ENCODE measurements around the gene SIL1.

The SIL1 gene

DNA sequence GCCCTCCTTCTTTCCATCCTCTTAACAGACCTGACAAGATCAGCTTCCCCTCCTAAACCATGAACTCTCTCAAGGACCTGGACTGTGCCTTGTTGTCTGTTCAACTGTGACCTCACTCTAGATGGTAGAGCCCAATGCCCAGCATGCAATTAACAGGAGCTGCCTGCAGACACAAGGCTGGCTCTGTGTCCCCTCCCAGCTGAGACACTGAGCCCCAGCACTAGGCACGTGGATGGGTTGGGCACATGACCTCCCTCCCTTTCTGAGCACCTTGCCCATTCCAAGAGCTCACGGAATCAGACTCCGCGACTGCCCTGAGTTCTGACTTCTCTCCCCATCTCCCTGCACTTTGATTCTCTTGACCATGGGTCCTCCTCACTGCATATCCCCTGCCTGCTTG is 229.6 kb downstream of the SIL1 start:
- DNase-seq (ENCODE audit: insufficient read length, low spot score) = no peak
- FAIRE-seq = no peak
- TF ChIP-seq POLR2A (IDR thresholded peaks at IDR 0.05; ENCODE audit: low read depth, low read length) = no peak

DNA sequence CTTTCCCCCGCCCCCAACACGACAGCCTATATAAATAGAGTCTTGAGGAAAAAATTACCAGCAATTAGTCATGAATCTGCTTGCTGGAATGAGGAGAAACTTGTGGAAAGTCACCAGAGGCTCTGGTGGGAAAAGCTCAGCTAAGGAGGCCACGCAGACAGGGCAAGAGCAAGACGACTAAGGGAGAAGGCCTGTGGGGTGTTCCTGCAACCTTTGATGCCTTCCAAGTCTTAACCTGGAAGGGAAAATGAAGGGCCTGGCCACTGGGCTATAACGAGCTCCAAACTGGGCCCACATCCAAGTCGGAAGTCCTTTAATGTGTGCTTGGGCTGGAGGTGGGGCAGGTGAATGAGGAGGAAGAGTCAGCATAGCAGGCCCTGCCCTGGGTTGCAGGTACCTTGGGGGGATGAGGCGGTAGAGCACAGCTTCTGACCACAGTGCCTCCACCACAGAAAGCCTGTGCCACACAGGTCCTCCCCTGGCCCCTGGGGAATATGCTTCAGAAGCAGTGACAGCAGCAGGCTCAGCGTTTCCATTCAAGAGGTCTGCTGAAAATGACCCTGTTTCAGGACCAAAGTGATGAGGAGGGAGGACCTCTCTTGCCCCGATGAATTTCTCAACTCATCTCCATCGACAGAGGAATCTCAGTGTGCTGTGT is 230.2 kb downstream of the SIL1 start:
- no peak for TF ChIP-seq POLR2A (IDR thresholded peaks at IDR 0.05; ENCODE audit: low read depth, low read length)
- DNase-seq (ENCODE audit: insufficient read length, low spot score) (no peak), FAIRE-seq (no peak)

DNA sequence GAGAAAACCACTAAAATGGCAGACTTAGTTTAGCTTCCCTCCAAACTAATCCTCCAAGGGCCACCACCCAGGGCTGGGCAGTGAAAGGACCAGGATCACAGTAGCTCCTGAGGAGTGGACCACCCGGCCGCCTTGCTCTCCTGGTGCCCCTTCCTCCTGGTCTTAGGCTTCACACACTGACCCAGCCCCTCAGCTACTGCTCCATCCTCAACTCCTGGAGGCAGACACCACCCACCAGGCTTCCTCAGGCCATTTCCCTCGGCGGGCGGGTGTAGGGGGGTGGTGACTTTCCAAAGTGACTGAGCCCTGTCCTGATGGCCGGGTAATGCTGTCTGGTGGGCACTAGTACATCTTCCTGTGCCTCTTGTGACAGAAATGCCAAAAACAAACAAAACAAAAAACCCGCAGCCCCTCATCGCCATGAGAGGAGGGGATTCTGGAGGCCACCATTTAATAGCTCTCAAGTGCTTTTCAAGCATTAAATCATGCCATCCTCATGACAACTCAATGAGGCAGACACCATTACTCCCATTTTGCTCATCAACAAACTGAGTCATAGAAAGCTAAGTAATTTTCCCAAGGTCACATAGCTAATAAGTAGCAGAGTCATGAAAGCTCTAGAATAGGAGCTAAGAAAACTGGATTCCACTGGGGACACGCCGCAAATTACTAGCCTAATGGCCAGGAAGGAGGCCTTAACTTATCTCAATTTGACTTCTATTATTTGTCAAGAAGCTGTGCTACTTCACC is 231.8 kb downstream of the SIL1 start:
- no peak for TF ChIP-seq POLR2A (IDR thresholded peaks at IDR 0.05; ENCODE audit: low read depth, low read length)
- no peak for DNase-seq (ENCODE audit: insufficient read length, low spot score)
- no peak for FAIRE-seq

DNA sequence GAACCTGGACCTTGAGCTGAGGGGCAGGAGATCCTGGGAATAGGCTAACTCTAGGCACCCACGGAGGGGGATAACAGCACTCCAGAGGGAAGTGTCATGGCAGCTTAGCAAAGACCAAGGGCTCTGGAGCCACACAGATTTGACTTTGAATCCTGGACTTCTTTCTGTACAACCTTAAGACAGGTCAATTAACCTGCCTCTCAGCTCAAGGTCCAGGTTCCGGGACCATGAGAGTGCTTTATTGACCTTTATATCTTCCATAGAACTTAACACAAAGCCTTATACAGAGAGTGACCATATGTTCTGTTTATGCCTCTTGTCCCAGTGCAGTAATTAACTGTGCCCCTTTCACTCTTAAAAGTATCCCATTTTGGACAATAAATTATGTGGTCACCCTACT is 232.5 kb downstream of the SIL1 start:
- TF ChIP-seq POLR2A (IDR thresholded peaks at IDR 0.05; ENCODE audit: low read depth, low read length) = no peak
- DNase-seq (ENCODE audit: insufficient read length, low spot score) = no peak
- no peak for FAIRE-seq

DNA sequence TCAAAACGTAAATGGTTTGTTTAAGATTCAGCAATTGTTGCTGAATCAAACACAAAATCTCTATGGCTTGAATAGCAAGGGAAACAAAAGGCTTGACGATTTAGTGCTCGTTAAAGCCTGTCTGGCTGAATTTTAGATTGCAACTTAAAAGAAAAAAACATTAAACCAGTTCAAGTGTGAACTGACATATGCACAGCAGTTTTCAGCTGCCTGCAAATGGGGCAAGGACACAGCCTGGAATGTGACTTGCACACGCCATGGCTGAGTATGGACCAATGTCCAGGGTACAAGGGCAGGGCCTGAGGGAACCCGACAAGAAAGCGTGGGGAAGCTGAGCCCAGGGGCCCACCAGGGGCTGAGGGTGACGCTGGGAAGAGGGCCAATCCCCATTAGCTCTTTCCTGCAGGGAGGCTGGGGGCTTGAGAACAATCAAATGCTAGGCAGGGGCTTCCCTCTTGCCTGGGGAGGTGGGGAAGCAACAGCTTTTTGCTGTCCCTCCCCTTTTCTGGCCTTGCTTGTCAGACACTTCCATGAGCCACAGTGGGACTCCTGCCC is 233.4 kb downstream of the SIL1 start:
- FAIRE-seq (no peak), DNase-seq (ENCODE audit: insufficient read length, low spot score) (no peak)
- no peak for TF ChIP-seq POLR2A (IDR thresholded peaks at IDR 0.05; ENCODE audit: low read depth, low read length)

DNA sequence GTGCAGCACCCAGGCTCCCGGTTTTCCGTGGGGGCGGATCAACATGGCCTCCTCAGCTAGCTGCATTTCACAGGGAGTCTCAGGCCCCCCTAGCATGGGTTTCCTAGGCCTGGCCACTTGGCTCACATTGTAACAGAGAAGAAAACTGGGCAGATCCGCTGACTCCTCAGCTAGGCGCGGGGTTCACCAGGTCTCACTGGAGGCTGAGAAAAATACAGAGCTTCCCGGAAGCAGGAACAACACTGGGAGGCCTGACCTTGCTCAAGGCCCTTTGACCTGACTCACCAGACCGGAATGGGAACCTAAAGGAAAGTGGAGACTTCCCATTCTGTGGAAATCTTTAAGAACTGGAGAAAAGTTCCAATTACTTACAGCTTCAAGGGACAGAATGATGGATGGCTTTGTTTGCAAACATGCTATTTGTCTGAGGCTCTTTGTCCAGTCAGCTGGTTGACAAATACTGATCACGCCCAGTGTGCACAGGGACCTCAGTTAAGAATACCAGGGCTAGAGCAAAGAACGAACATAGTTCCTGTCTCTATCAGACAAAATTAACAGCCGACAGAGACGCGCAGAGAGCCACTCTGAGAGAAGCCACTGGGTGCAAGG is 234.3 kb downstream of the SIL1 start:
- no peak for TF ChIP-seq POLR2A (IDR thresholded peaks at IDR 0.05; ENCODE audit: low read depth, low read length)
- DNase-seq (ENCODE audit: insufficient read length, low spot score) = no peak
- FAIRE-seq = no peak

DNA sequence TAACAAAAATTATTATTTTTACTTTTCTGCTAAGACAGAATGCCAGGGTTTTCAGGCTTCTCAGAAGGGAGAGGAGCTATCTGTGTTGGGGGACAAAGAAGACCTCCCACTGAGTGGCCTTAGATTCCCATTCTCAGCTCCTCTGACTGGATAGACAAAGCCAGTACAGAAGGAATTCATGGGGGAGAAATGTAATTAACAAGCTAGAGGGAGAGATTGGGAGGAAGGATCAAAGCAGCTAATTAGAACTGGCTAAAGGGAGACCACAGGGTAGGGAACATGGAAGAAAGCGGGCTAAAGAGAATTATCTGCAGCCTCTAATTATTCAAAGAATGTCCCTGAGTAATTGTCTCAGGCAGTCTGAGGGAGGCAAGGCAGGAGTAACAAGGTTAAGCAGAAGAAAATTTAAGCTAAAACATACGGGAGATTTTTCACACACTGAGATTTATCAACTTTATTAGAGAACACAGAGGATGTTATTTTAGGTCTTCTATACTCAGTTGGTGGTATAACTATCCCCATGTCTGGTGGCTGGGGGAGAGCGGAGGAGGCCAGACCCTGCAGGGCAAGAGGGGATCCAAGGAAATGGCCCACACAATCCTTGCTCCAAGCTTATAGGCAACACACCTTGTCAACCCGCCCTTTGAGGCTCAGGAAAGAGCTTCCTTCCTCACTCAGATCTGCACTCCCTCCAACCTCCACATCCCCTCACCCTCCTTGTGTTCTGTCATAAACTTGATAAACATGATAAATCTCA is 235.4 kb downstream of the SIL1 start:
- no peak for FAIRE-seq
- DNase-seq (ENCODE audit: insufficient read length, low spot score) = no peak
- TF ChIP-seq POLR2A (IDR thresholded peaks at IDR 0.05; ENCODE audit: low read depth, low read length) = no peak

DNA sequence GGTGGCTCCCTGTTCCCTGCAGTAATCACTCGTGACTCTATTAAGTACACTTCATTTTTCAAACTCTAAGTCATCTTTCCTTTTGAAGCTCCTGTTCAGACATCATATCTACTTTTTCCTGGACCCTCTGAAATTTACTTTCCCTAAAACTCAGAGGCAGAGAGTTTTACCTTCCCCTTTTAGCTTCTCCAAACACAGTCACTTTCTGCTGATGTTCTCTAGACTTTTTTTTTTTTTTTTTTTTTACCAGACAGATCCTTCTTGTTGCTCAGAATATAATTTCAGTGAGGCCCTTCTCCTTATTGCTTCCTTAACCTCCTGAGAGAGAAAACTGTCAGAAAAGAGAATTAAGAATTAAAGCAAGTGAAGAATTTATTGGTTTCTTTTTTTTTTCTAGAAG is 236.4 kb downstream of the SIL1 start:
- DNase-seq (ENCODE audit: insufficient read length, low spot score) = no peak
- no peak for FAIRE-seq
- TF ChIP-seq POLR2A (IDR thresholded peaks at IDR 0.05; ENCODE audit: low read depth, low read length) = no peak

DNA sequence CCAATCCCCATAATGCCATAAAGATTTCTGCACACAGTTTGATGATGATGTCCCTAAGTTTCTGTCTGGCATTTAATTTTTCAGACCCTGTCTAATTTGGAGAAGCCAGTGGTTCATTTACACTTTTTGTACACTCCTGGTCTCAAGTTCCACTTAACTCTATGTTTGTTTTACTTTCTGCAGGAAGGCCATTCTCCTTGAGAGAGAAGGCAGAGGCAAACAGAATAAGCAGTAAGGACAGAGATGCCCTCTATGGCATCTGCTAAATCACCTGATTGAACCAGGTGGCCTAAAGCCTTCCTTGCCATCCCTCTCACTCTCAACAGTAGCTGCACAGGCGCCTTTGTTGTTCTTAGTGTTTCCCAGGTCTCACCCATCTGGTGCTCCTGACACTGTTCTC is 236.9 kb downstream of the SIL1 start:
- no peak for TF ChIP-seq POLR2A (IDR thresholded peaks at IDR 0.05; ENCODE audit: low read depth, low read length)
- FAIRE-seq = no peak
- DNase-seq (ENCODE audit: insufficient read length, low spot score) = no peak

DNA sequence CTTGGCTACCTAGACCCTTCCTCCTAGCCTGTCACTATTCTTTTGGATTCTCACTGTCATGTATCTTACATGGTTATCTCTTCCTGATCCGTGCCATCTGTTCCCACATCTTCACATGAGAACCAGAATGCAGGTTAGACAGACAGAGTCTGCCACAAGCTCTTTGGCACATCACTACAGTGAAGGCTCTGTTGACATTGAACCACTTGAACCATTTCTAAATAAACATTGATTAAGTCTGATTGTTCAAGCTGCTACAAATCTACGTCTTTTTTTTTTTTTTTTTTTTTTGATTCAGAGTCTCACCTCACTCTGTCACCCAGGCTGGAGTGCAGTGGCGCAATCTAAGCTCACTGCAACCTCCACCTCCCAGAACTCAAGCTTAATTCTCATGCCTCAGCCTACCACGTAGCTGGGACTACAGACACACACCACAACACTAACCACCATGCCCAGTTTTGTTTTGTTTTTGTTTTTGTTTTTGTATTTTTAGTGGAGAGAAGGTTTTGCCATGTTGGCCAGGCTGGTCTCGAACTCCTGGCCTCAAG is 237.9 kb downstream of the SIL1 start:
- no peak for FAIRE-seq
- DNase-seq (ENCODE audit: insufficient read length, low spot score) = no peak
- TF ChIP-seq POLR2A (IDR thresholded peaks at IDR 0.05; ENCODE audit: low read depth, low read length) = no peak

DNA sequence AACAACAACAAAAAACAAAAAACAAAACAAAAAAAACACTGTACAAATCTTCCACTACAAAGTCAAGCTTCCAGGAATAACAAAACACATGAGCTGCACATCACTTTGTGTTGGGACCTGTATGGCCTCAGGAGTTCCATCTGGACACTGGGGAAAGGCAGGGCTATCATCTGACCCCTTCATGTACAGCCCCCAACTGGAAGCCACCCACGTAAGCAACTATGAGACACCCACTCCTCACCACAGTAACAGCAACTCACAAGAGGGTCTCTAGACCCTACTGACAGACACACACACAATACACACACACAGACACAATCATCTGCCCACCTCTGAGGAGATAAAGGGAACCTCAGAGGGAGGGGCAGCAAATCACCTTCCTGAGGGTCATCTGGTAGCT is 241.4 kb downstream of the SIL1 start:
- DNase-seq (ENCODE audit: insufficient read length, low spot score) (no peak), FAIRE-seq (no peak)
- no peak for TF ChIP-seq POLR2A (IDR thresholded peaks at IDR 0.05; ENCODE audit: low read depth, low read length)

DNA sequence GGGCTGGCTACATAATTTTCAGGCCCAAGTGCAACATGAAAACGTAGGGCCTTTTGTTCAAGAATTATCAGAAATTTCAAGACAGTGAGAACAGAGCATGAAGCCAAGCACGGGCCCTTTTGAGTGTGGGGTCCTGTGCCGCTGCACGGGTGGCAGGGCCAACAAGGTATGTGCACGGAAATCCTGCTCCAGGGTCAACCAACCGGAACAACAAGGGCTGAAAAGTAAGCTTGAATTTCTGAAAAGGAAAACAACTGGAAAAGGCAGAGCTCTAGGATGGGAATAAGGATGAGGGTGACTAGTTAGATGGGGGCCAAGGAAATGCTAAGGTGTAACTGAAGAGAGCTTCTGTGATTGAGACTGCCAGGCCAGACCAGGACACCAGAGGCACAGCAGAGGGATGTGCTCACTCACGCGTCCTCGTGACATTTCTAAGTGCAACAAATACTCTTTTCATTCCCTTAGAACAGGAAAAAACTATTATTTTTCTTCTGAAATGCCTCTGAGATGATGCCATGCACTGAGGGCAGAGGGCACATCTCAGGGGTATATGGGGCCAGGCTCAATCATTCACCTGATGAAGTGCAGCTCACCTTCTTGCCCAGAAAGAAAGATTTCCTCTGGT is 242.4 kb downstream of the SIL1 start:
- no peak for TF ChIP-seq POLR2A (IDR thresholded peaks at IDR 0.05; ENCODE audit: low read depth, low read length)
- FAIRE-seq (no peak), DNase-seq (ENCODE audit: insufficient read length, low spot score) (no peak)

DNA sequence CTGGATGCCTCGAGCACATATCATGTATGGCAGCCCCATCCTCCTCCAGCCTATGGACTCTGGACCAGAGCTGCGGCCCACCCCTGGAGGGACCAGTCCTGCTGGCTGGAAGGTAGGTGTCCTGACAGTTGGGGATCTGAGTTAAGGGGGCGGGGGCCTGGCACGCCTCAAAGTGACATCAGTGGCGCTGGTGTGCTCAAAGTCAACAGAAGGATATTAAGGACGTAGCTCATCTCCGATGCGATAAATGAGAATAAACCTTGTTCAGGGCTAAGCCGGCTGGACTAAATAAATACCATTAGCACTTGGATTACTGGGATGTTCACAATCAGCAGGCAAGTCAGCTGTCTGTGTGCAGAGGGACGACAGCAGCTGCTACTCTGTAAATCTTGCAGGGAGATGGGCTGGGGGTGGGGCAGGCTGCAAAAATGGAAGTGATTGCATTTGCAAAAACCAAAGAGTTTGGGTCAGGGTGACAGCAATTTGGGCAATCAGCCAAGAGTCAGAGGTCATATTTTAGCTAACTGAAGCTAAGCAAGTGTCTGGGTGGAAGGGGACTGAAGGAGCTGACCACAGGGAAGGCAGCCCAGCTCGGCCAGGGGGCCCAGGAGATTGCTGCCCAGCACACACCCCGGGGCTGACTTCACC is 243.0 kb downstream of the SIL1 start:
- FAIRE-seq (no peak), DNase-seq (ENCODE audit: insufficient read length, low spot score) (no peak)

More for the DNA sequence above, 243.0 kb downstream of the SIL1 start:
- TF ChIP-seq POLR2A (IDR thresholded peaks at IDR 0.05; ENCODE audit: low read depth, low read length) = no peak

Measured in H54 (cell line).